ENCODE results near the gene PAFAH2. TPM values are rescaled to one million over a fixed set of nuclear protein-coding genes. Genes with fewer than 3 reads are reported as not detected.

PAFAH2 gene
- total RNA-seq, 1 experiment from 2014 or later: 12.4 TPM

DNA sequence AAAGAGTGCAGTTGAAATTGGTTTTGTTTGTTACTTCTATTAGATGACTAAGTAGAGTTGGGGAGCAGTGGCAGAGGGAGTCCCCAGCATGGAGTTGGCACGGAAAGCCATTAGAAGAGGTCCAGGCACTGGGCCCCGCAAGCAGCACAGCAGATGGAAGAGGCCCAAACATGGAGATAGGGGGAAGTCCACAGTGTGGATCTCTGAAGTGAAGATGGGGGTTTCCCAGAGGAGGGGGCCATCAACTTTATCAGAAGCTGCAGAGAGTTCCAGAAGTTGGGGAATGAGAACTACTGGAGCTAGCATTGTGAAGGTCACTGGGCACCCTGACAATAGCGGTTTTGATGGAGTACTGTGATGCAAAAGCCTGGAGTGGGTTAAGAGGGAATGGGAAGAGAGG is 30.6 kb downstream of the PAFAH2 start:
- Histone ChIP-seq H3K56ac (ENCODE audit: insufficient read length, low read depth, low read length) (no peak overlapping the region), H3K79me2 (ENCODE audit: insufficient read depth, low read length) (no peaks in the 10 kb centered on the region), H4K20me1 (ENCODE audit: control insufficient read depth, insufficient read depth, insufficient read length) (no peaks in the 10 kb centered on the region), H3K23me2 (ENCODE audit: insufficient read length, low read depth, low read length, poor library complexity, severe bottlenecking) (no peaks in the 10 kb centered on the region), H2BK12ac (ENCODE audit: insufficient read length, low read depth, low read length) (no peak overlapping the region), H3K14ac (ENCODE audit: insufficient read depth, low read length) (no peak overlapping the region), H3K23ac (ENCODE audit: insufficient read length, low read depth, low read length) (no peak overlapping the region), H3K27me3 (ENCODE audit: insufficient read depth, low read length) (no peaks in the 10 kb centered on the region), H3K9ac (ENCODE audit: extremely low read depth, insufficient read length, low read length) (no peak overlapping the region), H3K79me1 (ENCODE audit: insufficient read depth, low read depth, low read length, poor library complexity, severe bottlenecking) (no peaks in the 10 kb centered on the region), H2BK5ac (ENCODE audit: insufficient read length, low read length) (no peak overlapping the region), H3K4me1 (ENCODE audit: insufficient read depth, low read length) (no peaks in the 10 kb centered on the region), H3K4me2 (ENCODE audit: insufficient read depth, insufficient read length, low read length) (no peak overlapping the region), H3K18ac (ENCODE audit: insufficient read length, low read depth, low read length) (no peak overlapping the region), H2AK5ac (ENCODE audit: insufficient read length, low read length) (no peak overlapping the region), H3K27ac (ENCODE audit: insufficient read length, low read depth, low read length) (no peak overlapping the region), H3K9me3 (ENCODE audit: control insufficient read depth, low read depth, low read length) (no peaks in the 10 kb centered on the region), H2BK120ac (ENCODE audit: low read depth, low read length, poor library complexity, severe bottlenecking) (no peak overlapping the region), H4K5ac (ENCODE audit: insufficient read length, low read depth, low read length) (no peak overlapping the region), H4K8ac (replicated peaks; ENCODE audit: insufficient read length, low read depth, low read length) (no peak overlapping the region), H4K91ac (ENCODE audit: insufficient read length, low read depth, low read length) (no peak overlapping the region), H3K4ac (ENCODE audit: low read depth, low read length) (no peak overlapping the region), H3T11ph (ENCODE audit: low read length) (no peak overlapping the region), H2BK15ac (ENCODE audit: low read depth, low read length) (no peak overlapping the region), H2BK20ac (ENCODE audit: low read depth, low read length, poor library complexity, severe bottlenecking) (no peak overlapping the region), H2AFZ (ENCODE audit: low read length) (no peak overlapping the region)
- Mint-ChIP-seq H3K36me3 (ENCODE audit: insufficient read depth in 1 of 3, low read depth in 3 of 3) (peaks cover 9 to 61% (median 50%) of the 10 kb centered on the region in 3 experiments; a peak in 6 of 7 replicates), H3K27ac (no peak overlapping the region), H3K9me3 (no peaks in the 10 kb centered on the region), H3K4me3 (no peak overlapping the region), H3K4me1 (peaks cover 15 to 18% of the 10 kb centered on the region in 2 experiments), H3K27me3 (ENCODE audit: low read depth) (peaks cover 23% of the 10 kb centered on the region)
- DNase-seq: no peak
- WGBS (ENCODE audit: extremely low coverage, insufficient read length, low lambda C conversion rate): no CpG with 5 or more reads among the region's 3 CpGs
- TF ChIP-seq, protein P1, sequence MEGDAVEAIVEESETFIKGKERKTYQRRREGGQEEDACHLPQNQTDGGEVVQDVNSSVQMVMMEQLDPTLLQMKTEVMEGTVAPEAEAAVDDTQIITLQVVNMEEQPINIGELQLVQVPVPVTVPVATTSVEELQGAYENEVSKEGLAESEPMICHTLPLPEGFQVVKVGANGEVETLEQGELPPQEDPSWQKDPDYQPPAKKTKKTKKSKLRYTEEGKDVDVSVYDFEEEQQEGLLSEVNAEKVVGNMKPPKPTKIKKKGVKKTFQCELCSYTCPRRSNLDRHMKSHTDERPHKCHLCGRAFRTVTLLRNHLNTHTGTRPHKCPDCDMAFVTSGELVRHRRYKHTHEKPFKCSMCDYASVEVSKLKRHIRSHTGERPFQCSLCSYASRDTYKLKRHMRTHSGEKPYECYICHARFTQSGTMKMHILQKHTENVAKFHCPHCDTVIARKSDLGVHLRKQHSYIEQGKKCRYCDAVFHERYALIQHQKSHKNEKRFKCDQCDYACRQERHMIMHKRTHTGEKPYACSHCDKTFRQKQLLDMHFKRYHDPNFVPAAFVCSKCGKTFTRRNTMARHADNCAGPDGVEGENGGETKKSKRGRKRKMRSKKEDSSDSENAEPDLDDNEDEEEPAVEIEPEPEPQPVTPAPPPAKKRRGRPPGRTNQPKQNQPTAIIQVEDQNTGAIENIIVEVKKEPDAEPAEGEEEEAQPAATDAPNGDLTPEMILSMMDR (conservative IDR thresholded peaks at IDR 0.05): no peak

Measured in H9 (cell line).